ENCODE measurements around the gene UBE2D1.

The UBE2D1 gene

GRCh38 chr10:58322835-58323209, 12.0 kb upstream of the UBE2D1 start:
- H3K4me1 Mint-ChIP-seq = peaks cover 10% of the 10 kb centered on the region
- no peak overlapping the region for H3K4me3 Mint-ChIP-seq
- H3K27ac Mint-ChIP-seq = no peak overlapping the region
- H3K9me3 Mint-ChIP-seq = no peaks in the 10 kb centered on the region
- DNase-seq (ENCODE audit: low spot score in 2 of 2) (no peak), ATAC-seq (no peak)
- H3K36me3 Mint-ChIP-seq = no peaks in the 10 kb centered on the region

DNA sequence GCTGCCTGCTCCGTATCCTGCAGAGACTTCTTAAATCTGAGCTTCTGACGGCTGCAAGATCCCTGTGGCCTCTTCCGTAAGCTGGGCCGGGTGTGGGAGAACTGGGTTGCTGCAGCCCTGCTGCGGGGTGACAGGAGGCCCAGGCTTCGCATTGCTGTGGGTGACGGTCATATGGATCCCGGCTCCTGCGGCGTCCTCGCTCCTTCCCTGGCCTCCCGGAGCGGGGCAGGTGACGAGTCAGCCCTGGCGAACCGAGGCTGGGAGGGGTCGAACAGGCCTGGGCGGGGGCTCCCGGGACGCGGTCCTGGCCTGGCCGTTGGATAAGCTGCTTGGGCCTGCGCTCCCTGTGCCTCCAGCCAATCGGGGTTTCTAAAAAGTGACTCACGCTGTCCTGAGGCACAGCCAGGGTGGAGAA, 7.8 kb upstream of the UBE2D1 start:
- no peaks in the 10 kb centered on the region for H3K36me3 Mint-ChIP-seq
- H3K9me3 Mint-ChIP-seq = no peaks in the 10 kb centered on the region
- no peak overlapping the region for H3K27ac Mint-ChIP-seq
- DNase-seq (ENCODE audit: low spot score in 2 of 2) (no peak), ATAC-seq (no peak)
- no peak overlapping the region for H3K4me3 Mint-ChIP-seq
- H3K4me1 Mint-ChIP-seq = peaks cover 10% of the 10 kb centered on the region

GRCh38 chr10:58328233-58328632, 6.6 kb upstream of the UBE2D1 start:
- DNase-seq (ENCODE audit: low spot score in 2 of 2) = no peak
- no peak overlapping the region for H3K27ac Mint-ChIP-seq
- no peaks in the 10 kb centered on the region for H3K4me1 Mint-ChIP-seq
- H3K4me3 Mint-ChIP-seq = no peak overlapping the region
- no peaks in the 10 kb centered on the region for H3K36me3 Mint-ChIP-seq
- no peak for ATAC-seq
- no peaks in the 10 kb centered on the region for H3K9me3 Mint-ChIP-seq

GRCh38 chr10:58330431-58330830, 4.4 kb upstream of the UBE2D1 start:
- Mint-ChIP-seq H3K9me3 (no peaks in the 10 kb centered on the region), H3K4me1 (peaks cover 9% of the 10 kb centered on the region), H3K36me3 (peaks cover under 1% of the 10 kb centered on the region), H3K4me3 (no peak overlapping the region), H3K27ac (no peak overlapping the region)
- DNase-seq (ENCODE audit: low spot score in 2 of 2) (no peak), ATAC-seq (no peak)

DNA sequence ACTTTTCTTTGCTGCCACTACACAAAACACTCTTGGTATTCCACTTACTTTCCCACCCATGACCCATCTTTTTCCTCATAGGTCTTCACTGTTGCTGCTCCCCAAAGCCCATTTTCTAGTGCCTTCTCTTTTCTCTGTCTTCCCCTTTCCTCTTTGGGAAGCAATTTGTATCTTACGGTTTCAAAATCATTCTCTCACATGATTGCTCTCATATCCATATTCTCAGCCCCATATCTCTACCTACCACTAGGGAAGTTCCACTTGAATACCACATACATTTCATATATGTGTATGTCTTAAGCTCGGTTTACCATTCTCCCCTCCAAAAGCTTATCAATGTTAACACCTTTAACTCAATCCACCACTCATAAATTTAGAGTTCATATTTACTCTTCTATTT, 3.2 kb upstream of the UBE2D1 start:
- DNase-seq (ENCODE audit: low spot score in 2 of 2) = no peak
- Mint-ChIP-seq H3K27ac (no peak overlapping the region), H3K4me3 (no peak overlapping the region), H3K36me3 (peaks cover 5% of the 10 kb centered on the region), H3K4me1 (peaks cover 17% of the 10 kb centered on the region), H3K9me3 (no peaks in the 10 kb centered on the region)
- ATAC-seq = no peak

- ATAC-seq = peak; percentile 70
- Mint-ChIP-seq H3K36me3 (peaks cover 11% of the 10 kb centered on the region), H3K27ac (peak overlapping the region; percentile 92), H3K4me3 (peak overlapping the region; percentile 92), H3K9me3 (no peaks in the 10 kb centered on the region), H3K4me1 (peaks cover 24% of the 10 kb centered on the region)
- peak; percentile 3 to 62 for DNase-seq (ENCODE audit: low spot score in 2 of 2)
These were observed 650 bp downstream of the UBE2D1 start for GRCh38 chr10:58335306-58336005.

GRCh38 chr10:58336242-58336641, 1.4 kb downstream of the UBE2D1 start:
- ATAC-seq = no peak
- peak overlapping the region; percentile 92 for H3K4me3 Mint-ChIP-seq
- H3K4me1 Mint-ChIP-seq = peaks cover 32% of the 10 kb centered on the region
- no peak for DNase-seq (ENCODE audit: low spot score in 2 of 2)
- no peaks in the 10 kb centered on the region for H3K9me3 Mint-ChIP-seq
- no peak overlapping the region for H3K27ac Mint-ChIP-seq
- H3K36me3 Mint-ChIP-seq = peaks cover 11% of the 10 kb centered on the region

- no peaks in the 10 kb centered on the region for H3K9me3 Mint-ChIP-seq
- peaks cover 27% of the 10 kb centered on the region for H3K4me1 Mint-ChIP-seq
- DNase-seq (ENCODE audit: low spot score in 2 of 2) (no peak), ATAC-seq (no peak)
- no peak overlapping the region for H3K4me3 Mint-ChIP-seq
- H3K27ac Mint-ChIP-seq = no peak overlapping the region
- H3K36me3 Mint-ChIP-seq = peaks cover 6% of the 10 kb centered on the region
These were observed 6.6 kb downstream of the UBE2D1 start for GRCh38 chr10:58341422-58341821.

DNA sequence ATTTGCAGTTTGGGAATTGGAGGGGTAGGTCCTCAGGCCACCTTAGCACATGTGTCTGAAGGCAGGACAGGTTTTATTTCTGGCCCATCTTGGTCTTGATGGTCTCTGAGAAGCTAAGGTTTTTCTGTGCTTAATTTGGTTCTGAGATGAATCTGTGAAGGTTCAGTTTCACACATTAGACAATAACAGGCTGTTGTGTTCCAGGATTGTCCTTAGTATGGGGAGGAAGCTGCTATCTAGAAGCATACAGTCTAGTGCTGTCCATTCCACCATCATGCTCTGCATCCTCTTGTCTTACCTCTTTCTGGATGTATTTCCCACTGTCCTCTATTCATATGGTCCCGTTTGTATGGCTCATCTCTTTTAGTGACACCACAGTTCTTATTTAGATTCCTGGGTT, 7.1 kb downstream of the UBE2D1 start:
- ATAC-seq (no peak), DNase-seq (ENCODE audit: low spot score in 2 of 2) (no peak)
- no peak overlapping the region for H3K27ac Mint-ChIP-seq
- H3K4me3 Mint-ChIP-seq = no peak overlapping the region
- peaks cover 32% of the 10 kb centered on the region for H3K4me1 Mint-ChIP-seq
- H3K9me3 Mint-ChIP-seq = no peaks in the 10 kb centered on the region
- H3K36me3 Mint-ChIP-seq = peaks cover 6% of the 10 kb centered on the region

DNA sequence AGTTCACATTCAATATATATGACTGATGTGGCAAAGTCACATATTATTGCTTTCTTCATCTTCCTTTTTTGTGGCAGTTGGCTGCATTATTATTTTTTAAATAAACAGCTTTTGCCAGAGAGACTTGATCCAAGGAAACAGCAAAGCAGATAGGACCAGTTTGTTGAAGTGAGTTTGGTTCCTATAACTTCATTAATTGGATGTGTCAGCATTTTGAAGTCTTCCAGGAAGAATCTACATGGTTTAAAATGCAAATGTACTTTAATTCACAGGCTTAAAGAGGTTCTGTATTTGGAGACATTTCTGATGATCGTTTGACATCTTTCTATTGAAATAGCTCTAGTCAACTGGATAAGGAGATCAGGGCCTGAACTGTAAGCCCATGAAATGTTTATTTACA, 13.2 kb downstream of the UBE2D1 start:
- H3K4me1 Mint-ChIP-seq = peaks cover 20% of the 10 kb centered on the region
- DNase-seq (ENCODE audit: low spot score in 2 of 2) = no peak
- no peaks in the 10 kb centered on the region for H3K9me3 Mint-ChIP-seq

GRCh38 chr10:58348571-58349033, 13.8 kb downstream of the UBE2D1 start:
- Mint-ChIP-seq H3K27ac (no peak overlapping the region), H3K4me1 (peaks cover 20% of the 10 kb centered on the region), H3K36me3 (no peaks in the 10 kb centered on the region), H3K4me3 (no peak overlapping the region), H3K9me3 (no peaks in the 10 kb centered on the region)
- no peak for ATAC-seq
- DNase-seq (ENCODE audit: low spot score in 2 of 2) = no peak

More for the DNA sequence above, 13.2 kb downstream of the UBE2D1 start:
- no peak for ATAC-seq
- Mint-ChIP-seq H3K4me3 (no peak overlapping the region), H3K27ac (no peak overlapping the region), H3K36me3 (no peaks in the 10 kb centered on the region)

GRCh38 chr10:58350023-58350422, 15.2 kb downstream of the UBE2D1 start:
- DNase-seq (ENCODE audit: low spot score in 2 of 2) (no peak), ATAC-seq (no peak)
- Mint-ChIP-seq H3K9me3 (no peaks in the 10 kb centered on the region), H3K36me3 (no peaks in the 10 kb centered on the region), H3K4me3 (no peak overlapping the region), H3K27ac (no peak overlapping the region), H3K4me1 (peaks cover 20% of the 10 kb centered on the region)

- no peak for DNase-seq (ENCODE audit: low spot score in 2 of 2)
- no peak for ATAC-seq
- Mint-ChIP-seq H3K4me1 (peaks cover 20% of the 10 kb centered on the region), H3K4me3 (no peak overlapping the region), H3K27ac (no peak overlapping the region), H3K9me3 (no peaks in the 10 kb centered on the region), H3K36me3 (no peaks in the 10 kb centered on the region)
These were observed 16.0 kb downstream of the UBE2D1 start for GRCh38 chr10:58350619-58351323.

- no peak overlapping the region for H3K4me3 Mint-ChIP-seq
- DNase-seq (ENCODE audit: low spot score in 2 of 2) (no peak), ATAC-seq (no peak)
- H3K4me1 Mint-ChIP-seq = peaks cover 15% of the 10 kb centered on the region
- H3K9me3 Mint-ChIP-seq = no peaks in the 10 kb centered on the region
- H3K36me3 Mint-ChIP-seq = no peaks in the 10 kb centered on the region
- no peak overlapping the region for H3K27ac Mint-ChIP-seq
These were observed 17.1 kb downstream of the UBE2D1 start for GRCh38 chr10:58351616-58352578.

DNA sequence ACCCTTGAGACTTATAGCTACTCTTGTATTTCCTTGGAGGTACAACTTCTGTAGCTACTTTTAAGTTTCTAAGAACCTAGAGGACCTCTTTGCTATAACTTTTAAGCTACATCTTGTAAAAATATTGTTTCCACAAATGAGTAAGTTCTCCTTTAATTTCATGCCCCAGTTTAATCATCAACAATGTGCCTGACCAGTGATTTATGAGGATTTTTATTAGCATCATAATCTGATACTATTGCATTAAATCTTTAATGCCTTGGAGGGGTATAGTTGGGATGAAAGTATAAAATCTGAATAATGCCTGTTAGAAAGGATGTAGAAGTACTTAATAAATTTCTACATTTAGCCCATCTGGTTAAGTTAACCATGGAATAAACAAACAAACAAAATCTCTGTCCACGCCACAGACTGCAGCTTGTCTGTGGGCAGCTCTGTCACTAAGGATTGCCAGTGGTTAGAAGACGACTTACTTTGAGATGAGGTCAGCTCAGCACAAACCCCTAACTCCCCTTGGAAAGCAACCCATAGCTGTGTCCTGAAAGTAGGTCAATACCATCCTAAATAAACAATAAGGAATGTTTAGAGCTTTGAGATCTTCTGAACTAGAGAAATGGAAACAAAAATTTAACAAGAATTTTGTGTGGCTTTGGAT, 18.3 kb downstream of the UBE2D1 start:
- no peak for DNase-seq (ENCODE audit: low spot score in 2 of 2)
- ATAC-seq = no peak
- no peak overlapping the region for H3K27ac Mint-ChIP-seq
- H3K36me3 Mint-ChIP-seq = no peaks in the 10 kb centered on the region
- peaks cover 18% of the 10 kb centered on the region for H3K4me1 Mint-ChIP-seq
- no peaks in the 10 kb centered on the region for H3K9me3 Mint-ChIP-seq
- H3K4me3 Mint-ChIP-seq = no peak overlapping the region

All from stimulated activated effector memory CD8-positive, alpha-beta T cell treated with anti-CD3 and anti-CD28 coated beads, Interleukin-12 subunit alpha, Interleukin-12 subunit beta, amount 100 ng/mL, for 72 hours (primary cell).